HFF-Myc (cell line): ENCODE results near the gene CNIH3.

Source experiments
- DNase-seq: peaks from one replicate; pipeline ENCODE4 v3.0.0-alpha.2; 2011; ENCODE audit warnings: low read depth; ENCODE audit errors: extremely low read depth
- H3K4me3 ChIP-seq: replicated peaks from 2 replicates; pipeline ENCODE4 v1.5.1; 2011; ENCODE audit warnings: low read depth, mild to moderate bottlenecking, control low read depth, low read length
- TF ChIP-seq, protein P1 (sequence below): IDR thresholded peaks from 2 replicates; pipeline ENCODE4 v1.5.1; 2012; ENCODE audit warnings: mild to moderate bottlenecking, low read depth, low read length, control low read depth; ENCODE audit errors: missing control alignments

The CNIH3 gene

DNA sequence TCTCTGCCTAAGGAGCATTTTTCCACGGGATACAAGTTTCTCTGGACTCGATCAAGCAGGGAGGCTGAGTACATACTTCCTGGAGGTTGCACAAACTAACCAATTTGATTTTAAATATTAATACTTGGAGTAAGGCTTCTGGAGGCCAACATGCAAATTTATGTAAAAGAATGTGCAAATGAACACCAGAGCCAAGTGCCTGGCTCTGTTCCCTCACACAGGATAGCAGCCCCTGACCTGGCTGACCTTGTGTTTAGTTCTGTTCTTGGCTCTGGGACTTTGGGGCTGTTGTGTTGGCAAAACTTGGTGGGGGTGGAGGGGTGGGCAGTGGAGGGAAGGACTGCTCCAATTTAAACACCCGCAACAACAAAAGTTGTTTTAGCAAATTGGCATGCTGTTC, 34.2 kb downstream of the CNIH3 start:
- DNase-seq: no peak
- no peak overlapping the region for H3K4me3 ChIP-seq
- TF ChIP-seq, protein P1, sequence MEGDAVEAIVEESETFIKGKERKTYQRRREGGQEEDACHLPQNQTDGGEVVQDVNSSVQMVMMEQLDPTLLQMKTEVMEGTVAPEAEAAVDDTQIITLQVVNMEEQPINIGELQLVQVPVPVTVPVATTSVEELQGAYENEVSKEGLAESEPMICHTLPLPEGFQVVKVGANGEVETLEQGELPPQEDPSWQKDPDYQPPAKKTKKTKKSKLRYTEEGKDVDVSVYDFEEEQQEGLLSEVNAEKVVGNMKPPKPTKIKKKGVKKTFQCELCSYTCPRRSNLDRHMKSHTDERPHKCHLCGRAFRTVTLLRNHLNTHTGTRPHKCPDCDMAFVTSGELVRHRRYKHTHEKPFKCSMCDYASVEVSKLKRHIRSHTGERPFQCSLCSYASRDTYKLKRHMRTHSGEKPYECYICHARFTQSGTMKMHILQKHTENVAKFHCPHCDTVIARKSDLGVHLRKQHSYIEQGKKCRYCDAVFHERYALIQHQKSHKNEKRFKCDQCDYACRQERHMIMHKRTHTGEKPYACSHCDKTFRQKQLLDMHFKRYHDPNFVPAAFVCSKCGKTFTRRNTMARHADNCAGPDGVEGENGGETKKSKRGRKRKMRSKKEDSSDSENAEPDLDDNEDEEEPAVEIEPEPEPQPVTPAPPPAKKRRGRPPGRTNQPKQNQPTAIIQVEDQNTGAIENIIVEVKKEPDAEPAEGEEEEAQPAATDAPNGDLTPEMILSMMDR: no peak

DNA sequence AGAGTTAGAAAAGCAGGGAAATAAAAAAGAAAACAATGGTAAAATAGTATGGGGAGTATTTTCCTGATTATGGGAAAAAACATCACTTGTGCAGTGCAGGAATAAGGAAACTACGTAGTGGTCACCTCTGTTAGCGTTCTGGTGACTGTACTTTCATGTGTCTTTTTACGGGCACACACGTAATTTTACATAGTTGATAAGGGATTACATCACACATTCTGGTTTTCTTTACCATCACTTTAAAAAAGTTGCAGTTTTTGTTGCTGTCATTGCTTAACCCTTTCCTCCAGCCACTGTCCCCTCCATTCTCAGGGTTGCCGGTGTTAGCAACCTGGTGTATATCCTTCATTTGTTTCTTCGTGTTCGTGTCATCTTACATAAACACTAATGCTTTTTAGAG, 35.1 kb downstream of the CNIH3 start:
- TF ChIP-seq, protein P1: no peak
- H3K4me3 ChIP-seq: no peak overlapping the region
- DNase-seq: no peak

DNA sequence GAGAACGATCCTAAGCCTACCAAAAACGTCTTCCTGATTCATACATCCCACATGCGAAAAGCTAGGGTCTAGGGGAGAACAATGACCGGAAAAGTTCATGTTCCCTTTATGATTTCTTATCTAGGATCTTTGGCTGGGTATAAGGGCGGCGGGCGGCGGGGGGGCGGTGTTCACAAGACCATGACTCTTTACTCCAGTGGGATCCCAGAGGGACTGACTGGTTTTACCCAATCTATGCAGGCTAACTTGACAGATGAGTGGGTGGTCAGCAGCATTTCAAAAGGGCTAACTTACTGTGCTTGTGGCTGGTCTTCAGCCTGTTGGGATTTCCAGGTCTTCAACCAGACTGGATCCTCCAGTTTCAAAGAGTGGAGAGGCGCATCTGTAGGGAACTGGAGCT, 40.3 kb downstream of the CNIH3 start:
- DNase-seq: no peak
- TF ChIP-seq, protein P1: no peak
- H3K4me3 ChIP-seq: no peak overlapping the region

DNA sequence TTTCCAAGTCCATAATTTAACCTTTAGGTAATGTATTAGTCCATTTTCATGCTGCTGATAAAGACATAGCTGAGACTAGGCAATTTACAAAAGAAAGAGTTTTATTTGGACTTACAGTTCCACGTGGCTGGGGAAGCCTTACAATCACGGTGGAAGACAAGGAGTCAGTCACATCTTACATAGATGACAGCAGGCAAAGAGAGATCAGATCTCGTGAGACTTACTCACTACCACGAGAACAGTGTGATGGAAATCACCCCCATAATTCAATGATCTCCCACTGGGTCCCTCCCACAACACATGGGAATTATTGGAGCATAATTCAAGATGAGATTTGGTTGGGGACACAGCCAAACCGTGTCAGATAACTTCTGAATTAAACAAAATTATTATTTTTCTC, 44.0 kb downstream of the CNIH3 start:
- H3K4me3 ChIP-seq: no peak overlapping the region
- DNase-seq: no peak
- TF ChIP-seq, protein P1: no peak

DNA sequence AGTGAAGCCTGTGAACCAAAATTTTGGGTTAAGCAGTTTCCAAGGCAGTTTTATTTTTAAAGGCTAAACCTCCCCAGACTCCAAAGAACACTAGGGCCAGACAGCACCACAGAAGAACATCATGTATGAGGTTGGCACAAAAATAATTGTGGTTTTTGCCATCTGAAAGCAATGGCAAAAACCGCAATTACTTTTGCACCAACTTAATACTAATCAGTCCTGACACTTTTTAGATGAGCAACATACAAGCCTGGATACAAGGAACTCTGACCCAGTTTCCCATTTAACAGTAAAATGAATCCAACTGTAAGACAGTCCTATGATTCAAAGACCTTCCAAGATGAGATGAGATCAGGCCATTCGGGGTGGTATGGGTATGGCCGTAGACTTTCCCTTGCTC, 46.8 kb downstream of the CNIH3 start:
- H3K4me3 ChIP-seq: no peak overlapping the region
- TF ChIP-seq, protein P1: no peak
- DNase-seq: no peak

DNA sequence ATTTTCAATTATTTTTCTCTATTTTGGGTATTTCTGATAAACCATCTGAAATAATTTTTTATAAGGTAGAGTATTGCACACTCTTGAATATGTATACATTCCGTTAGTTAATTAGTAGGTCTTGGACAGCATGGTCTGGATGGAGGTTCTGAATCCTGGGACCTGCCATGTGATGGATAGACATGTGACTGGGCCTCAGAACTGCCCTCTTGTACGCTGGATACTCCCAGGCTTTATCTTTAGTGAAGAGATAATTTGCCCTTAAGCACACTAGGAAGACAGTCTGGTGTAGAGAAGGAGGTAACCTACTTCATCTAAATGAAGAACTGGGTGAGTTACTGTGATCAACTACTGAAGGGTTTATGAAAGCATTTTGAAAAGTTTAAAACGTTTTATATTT, 48.9 kb downstream of the CNIH3 start:
- TF ChIP-seq, protein P1: no peak

DNA sequence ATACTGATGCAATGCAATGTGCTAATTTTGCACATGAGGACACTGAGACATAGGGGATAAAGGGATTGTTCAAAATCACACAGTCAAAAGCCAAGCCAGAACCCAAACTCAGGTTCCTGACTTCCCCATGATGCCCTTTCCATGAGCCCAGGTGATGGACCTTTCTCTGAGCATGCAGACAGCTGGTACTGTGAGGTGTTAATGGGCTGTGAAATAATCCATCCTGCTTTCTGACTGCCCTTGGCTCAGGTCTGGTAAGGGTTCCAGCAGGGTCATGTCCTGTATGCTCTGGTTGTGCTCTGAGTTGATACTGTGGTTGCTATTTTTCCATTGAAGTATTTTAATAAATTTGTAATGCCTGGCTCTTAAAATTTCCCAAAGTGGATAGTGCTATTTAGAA, 50.0 kb downstream of the CNIH3 start:
- TF ChIP-seq, protein P1: no peak
- no peak overlapping the region for H3K4me3 ChIP-seq
- DNase-seq: no peak

More for the DNA sequence above, 48.9 kb downstream of the CNIH3 start:
- H3K4me3 ChIP-seq: no peak overlapping the region
- no peak for DNase-seq
